T-cell (primary cell): ENCODE results near the gene GPR33. TPM values are rescaled to one million over a fixed set of nuclear protein-coding genes. Genes with fewer than 3 reads are reported as not detected.

ENCODE experiments used
- ATAC-seq, 4 experiments: fragments of 200-7000 bp in 3 of 4; fragments of 150-1000 bp in 1 of 4; cut with Tn5 transposase; replicated peaks in 1 of 4; 1 replicate in 3 of 4; 2 replicates in 1 of 4; pipeline ENCODE4 v1.10.0; 2021; ENCODE audit warnings: moderate library complexity in 3 of 4, mild to moderate bottlenecking in 2 of 4, moderate number of reproducible peaks in 1 of 4
- CTCF ChIA-PET, 2 donors: fragments of 300-600 bp; sonication (Branson Sonifier 250); formaldehyde crosslinking; loops; one replicate each; lab custom pipeline; 2022; ENCODE audit warnings: antibody characterized with exemption in 2 of 2; lab: Charles Lee
- POLR2A ChIA-PET, 2 donors: fragments of 300-600 bp; sonication (Branson Sonifier 250); formaldehyde crosslinking; loops; one replicate each; lab custom pipeline; 2022; ENCODE audit warnings: antibody characterized with exemption in 2 of 2; lab: Charles Lee
- DNase-seq, 35 experiments: peaks; one replicate each; pipeline versions ENCODE4 v3.0.0 to v3.0.0-alpha.2; 2013 to 2023
- H3K27ac ChIP-seq: one replicate; pipeline ENCODE4 v1.5.1; 2013; ENCODE audit warnings: low read length
- H3K27me3 ChIP-seq, 2 experiments: replicated peaks in 1 of 2; 1 replicate in 1 of 2; 2 replicates in 1 of 2; pipeline versions ENCODE4 v1.6.1 to v1.7.0; 2013; ENCODE audit warnings: low read length in 1 of 2, mixed read lengths in 1 of 2; ENCODE audit not compliant: control insufficient read depth in 2 of 2, insufficient read depth in 2 of 2; ENCODE audit errors: extremely low read depth in 1 of 2
- H3K36me3 ChIP-seq, 2 donors: 1 replicate in 1 of 2; 2 replicates in 1 of 2; pipeline versions ENCODE4 v1.6.1 to v1.7.0; 2013; ENCODE audit warnings: low read length in 1 of 2; ENCODE audit not compliant: control insufficient read depth in 2 of 2, insufficient read depth in 1 of 2; ENCODE audit errors: extremely low read depth in 1 of 2
- H3K4me1 ChIP-seq, 2 experiments: 1 replicate in 1 of 2; 2 replicates in 1 of 2; pipeline versions ENCODE4 v1.6.1 to v1.7.0; 2013; ENCODE audit warnings: low read length in 2 of 2, mixed read lengths in 1 of 2; ENCODE audit not compliant: insufficient read depth in 2 of 2, control insufficient read depth in 1 of 2; ENCODE audit errors: extremely low read depth in 1 of 2
- H3K4me3 ChIP-seq, 2 donors: 1 replicate in 1 of 2; 2 replicates in 1 of 2; pipeline versions ENCODE4 v1.5.1 to v1.7.0; 2013; ENCODE audit warnings: mild to moderate bottlenecking in 2 of 2, low read length in 1 of 2, moderate library complexity in 1 of 2; ENCODE audit not compliant: control insufficient read depth in 1 of 2; ENCODE audit errors: extremely low read depth in 1 of 2
- H3K9me3 ChIP-seq: 2 replicates; pipeline ENCODE4 v1.7.0; 2013
- H3K27ac Mint-ChIP-seq, 2 donors: one replicate each; pipeline ENCODE4 v1.8.0; 2020 to 2021; ENCODE audit warnings: mild to moderate bottlenecking in 2 of 2, mixed read lengths in 2 of 2
- H3K27me3 Mint-ChIP-seq, 2 donors: one replicate each; pipeline ENCODE4 v1.8.0; 2021 to 2022; ENCODE audit warnings: mixed read lengths in 2 of 2
- H3K36me3 Mint-ChIP-seq: one replicate; pipeline ENCODE4 v1.8.0; 2021; ENCODE audit warnings: mixed read lengths
- H3K4me1 Mint-ChIP-seq, 3 donors: one replicate each; pipeline ENCODE4 v1.8.0; 2020 to 2022; ENCODE audit warnings: mixed read lengths in 3 of 3, mild to moderate bottlenecking in 1 of 3
- H3K4me3 Mint-ChIP-seq, 3 donors: one replicate each; pipeline ENCODE4 v1.8.0; 2020 to 2022; ENCODE audit warnings: mild to moderate bottlenecking in 3 of 3, mixed read lengths in 3 of 3, moderate library complexity in 3 of 3
- H3K9me3 Mint-ChIP-seq, 3 donors: one replicate each; pipeline ENCODE4 v1.8.0; 2020 to 2022; ENCODE audit warnings: mixed read lengths in 3 of 3
- WGBS: methylation state at CpG from one replicate; pipeline ENCODE4 v1.1.5; 2013; ENCODE audit warnings: missing lambda C conversion rate; ENCODE audit not compliant: insufficient coverage; 5-methylcytosine and 5-hydroxymethylcytosine counted together
- total RNA-seq, 35 experiments: library from RNA in 6 of 35; stranded (reverse) in 6 of 35; fragments of 120-200 nt in 1 of 35; gene quantifications; one replicate each; pipeline versions ENCODE4 v1.2.1 to v1.2.4 and lab custom pipeline; 2013 to 2026

GPR33 gene
- total RNA-seq, 5 donors from 2014 or later (not counting 1 experiment from before 2014, with no cell fraction given): not detected

GRCh38 chr14:31489691-31490090 lies 1.9 kb upstream of the GPR33 start:
- Histone ChIP-seq H3K36me3 (no peaks in the 10 kb centered on the region), H3K4me3 (no peak overlapping the region), H3K4me1 (no peaks in the 10 kb centered on the region), H3K27ac (no peak overlapping the region), H3K27me3 (peaks cover 0 to 16% of the 10 kb centered on the region in 2 experiments), H3K9me3 (no peaks in the 10 kb centered on the region)
- H3K4me1 Mint-ChIP-seq: no peaks in the 10 kb centered on the region
- DNase-seq (no peak), ATAC-seq (no peak)
- H3K27ac Mint-ChIP-seq: no peak overlapping the region
- no peaks in the 10 kb centered on the region for H3K36me3 Mint-ChIP-seq
- no peak overlapping the region for H3K4me3 Mint-ChIP-seq
- ChIA-PET CTCF (no interaction called here), POLR2A (no interaction called here)
- H3K9me3 Mint-ChIP-seq: no peaks in the 10 kb centered on the region
- peaks cover 0 to 1% of the 10 kb centered on the region in 2 donors for H3K27me3 Mint-ChIP-seq

- no peaks in the 10 kb centered on the region for H3K4me1 ChIP-seq
- 94% methylated on average over 1 of the region's 2 CpGs for WGBS
- Mint-ChIP-seq H3K4me3 (no peak overlapping the region), H3K27me3 (peaks cover 0 to 3% of the 10 kb centered on the region in 2 donors), H3K4me1 (no peaks in the 10 kb centered on the region), H3K27ac (no peak overlapping the region), H3K36me3 (no peaks in the 10 kb centered on the region), H3K9me3 (no peaks in the 10 kb centered on the region)
- no peaks in the 10 kb centered on the region for H3K27me3 ChIP-seq
- no peaks in the 10 kb centered on the region for H3K9me3 ChIP-seq
- H3K27ac ChIP-seq: no peak overlapping the region
- ChIA-PET CTCF (no interaction called here), POLR2A (no interaction called here)
- ATAC-seq (no peak), DNase-seq (no peak)
- H3K36me3 ChIP-seq: no peaks in the 10 kb centered on the region
- no peak overlapping the region for H3K4me3 ChIP-seq
Measured at GRCh38 chr14:31486764-31487163, 1.1 kb downstream of the GPR33 start.

- Mint-ChIP-seq H3K4me1 (no peaks in the 10 kb centered on the region), H3K36me3 (no peaks in the 10 kb centered on the region), H3K27ac (no peak overlapping the region), H3K27me3 (peaks cover 4 to 10% of the 10 kb centered on the region in 2 donors), H3K4me3 (no peak overlapping the region), H3K9me3 (no peaks in the 10 kb centered on the region)
- CTCF ChIA-PET: no interaction called here
- H3K36me3 ChIP-seq: no peaks in the 10 kb centered on the region
- H3K27me3 ChIP-seq: no peaks in the 10 kb centered on the region
- H3K4me1 ChIP-seq: no peaks in the 10 kb centered on the region
- ATAC-seq (no peak), DNase-seq (no peak)
- POLR2A ChIA-PET: no interaction called here
- H3K9me3 ChIP-seq: no peaks in the 10 kb centered on the region
- no peak overlapping the region for H3K4me3 ChIP-seq
- no peak overlapping the region for H3K27ac ChIP-seq
- 57% methylated on average over 1 of the region's 3 CpGs for WGBS
Measured at GRCh38 chr14:31484754-31485153, 3.1 kb downstream of the GPR33 start.

GRCh38 chr14:31480156-31480555 lies 7.7 kb downstream of the GPR33 start:
- CTCF ChIA-PET: interaction anchor here in 1 of 2 donors (0.7 kb wide), 1 partner anchor 732 kb away, joined by 3 read pairs; no protein-coding TSS in a partner anchor
- H3K36me3 ChIP-seq: no peaks in the 10 kb centered on the region
- no peak overlapping the region for H3K4me3 ChIP-seq
- WGBS: no CpG with 5 or more reads among the region's 4 CpGs
- H3K27ac Mint-ChIP-seq: no peak overlapping the region
- H3K27me3 Mint-ChIP-seq: peaks cover 11 to 18% of the 10 kb centered on the region in 2 donors
- no peak for DNase-seq
- H3K4me3 Mint-ChIP-seq: no peak overlapping the region
- POLR2A ChIA-PET: interaction anchor here in 1 of 2 donors (0.6 kb wide), 1 partner anchor 23 kb away, joined by 4 read pairs; the partner anchor contains the start of gene DTD2
- H3K4me1 Mint-ChIP-seq: no peaks in the 10 kb centered on the region
- no peaks in the 10 kb centered on the region for H3K36me3 Mint-ChIP-seq
- no peaks in the 10 kb centered on the region for H3K4me1 ChIP-seq
- H3K9me3 ChIP-seq: no peaks in the 10 kb centered on the region
- ATAC-seq: no peak
- H3K9me3 Mint-ChIP-seq: no peaks in the 10 kb centered on the region
- no peak overlapping the region for H3K27ac ChIP-seq
- peaks cover 0 to 5% of the 10 kb centered on the region in 2 experiments for H3K27me3 ChIP-seq

- peaks cover 0 to 5% of the 10 kb centered on the region in 2 experiments for H3K27me3 ChIP-seq
- no peak overlapping the region for H3K27ac Mint-ChIP-seq
- H3K9me3 Mint-ChIP-seq: no peaks in the 10 kb centered on the region
- no peaks in the 10 kb centered on the region for H3K4me1 ChIP-seq
- ChIA-PET CTCF (no interaction called here), POLR2A (no interaction called here)
- no peak overlapping the region for H3K27ac ChIP-seq
- no peak overlapping the region for H3K4me3 ChIP-seq
- H3K9me3 ChIP-seq: no peaks in the 10 kb centered on the region
- no CpG with 5 or more reads among the region's 3 CpGs for WGBS
- no peaks in the 10 kb centered on the region for H3K36me3 ChIP-seq
- DNase-seq (no peak), ATAC-seq (no peak)
- H3K4me3 Mint-ChIP-seq: no peak overlapping the region
- peaks cover 12 to 21% of the 10 kb centered on the region in 2 donors for H3K27me3 Mint-ChIP-seq
- H3K4me1 Mint-ChIP-seq: no peaks in the 10 kb centered on the region
- H3K36me3 Mint-ChIP-seq: no peaks in the 10 kb centered on the region
Measured at GRCh38 chr14:31479027-31479426, 8.8 kb downstream of the GPR33 start.

- Mint-ChIP-seq H3K4me3 (no peak overlapping the region), H3K9me3 (no peaks in the 10 kb centered on the region), H3K27ac (no peak overlapping the region), H3K4me1 (no peaks in the 10 kb centered on the region), H3K36me3 (no peaks in the 10 kb centered on the region), H3K27me3 (peaks cover 16 to 22% of the 10 kb centered on the region in 2 donors)
- Histone ChIP-seq H3K36me3 (no peaks in the 10 kb centered on the region), H3K27ac (no peak overlapping the region), H3K4me3 (no peak overlapping the region), H3K27me3 (peaks cover 0 to 5% of the 10 kb centered on the region in 2 experiments), H3K9me3 (no peaks in the 10 kb centered on the region), H3K4me1 (no peaks in the 10 kb centered on the region)
- 84% methylated on average over 5 of the region's 6 CpGs for WGBS
- POLR2A ChIA-PET: no interaction called here
- no peak for DNase-seq
- CTCF ChIA-PET: no interaction called here
- ATAC-seq: no peak
Measured at GRCh38 chr14:31477248-31477647, 10.6 kb downstream of the GPR33 start.
